ENCODE results near the gene TF. TPM values are rescaled to one million over a fixed set of nuclear protein-coding genes. Genes with fewer than 3 reads are reported as not detected.

The TF gene
- total RNA-seq, result under 0.01 TPM in 1 of 2 replicates, not detected in the other

DNA sequence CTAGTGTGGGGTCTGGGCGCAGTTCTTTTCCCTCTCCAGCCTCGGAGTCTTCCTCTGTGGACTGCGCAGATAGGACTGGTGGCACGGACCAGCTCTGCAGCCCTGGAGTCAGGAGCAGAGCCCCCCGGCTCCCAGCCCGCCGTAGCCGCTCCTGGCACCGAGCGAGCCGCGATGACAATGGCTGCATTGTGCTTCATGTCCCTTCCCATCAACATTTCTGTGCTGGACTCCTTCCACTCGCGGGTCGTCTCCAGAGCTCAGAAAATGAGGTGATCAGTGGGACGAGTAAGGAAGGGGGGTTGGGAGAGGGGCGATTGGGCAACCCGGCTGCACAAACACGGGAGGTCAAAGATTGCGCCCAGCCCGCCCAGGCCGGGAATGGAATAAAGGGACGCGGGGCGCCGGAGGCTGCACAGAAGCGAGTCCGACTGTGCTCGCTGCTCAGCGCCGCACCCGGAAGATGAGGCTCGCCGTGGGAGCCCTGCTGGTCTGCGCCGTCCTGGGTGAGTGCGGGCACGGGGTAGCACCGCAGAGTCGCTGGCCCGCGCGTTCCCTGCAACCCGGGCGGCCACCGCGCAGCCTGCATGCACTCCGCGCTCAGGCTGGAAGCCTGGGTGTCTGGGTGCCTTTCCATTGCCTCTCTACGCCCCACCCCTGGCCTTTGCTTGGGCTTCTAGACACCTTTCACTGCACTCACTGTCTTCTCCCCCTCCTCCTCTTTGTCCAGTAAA lies at the start of gene TF:
Gene TF (plus strand): TSS at position 413 of the 731 bp plus-strand sequence. CDS start 48 bp downstream, at position 461.
- Histone ChIP-seq H3K36me3 (ENCODE audit: control insufficient read depth, insufficient read depth, low read length) (no peaks in the 10 kb centered on the region), H3K27me3 (ENCODE audit: control insufficient read depth, insufficient read depth, low read length) (peaks cover 24% of the 10 kb centered on the region), H3K4me3 (ENCODE audit: low read depth, low read length) (no peak within 1 kb of the TSS)
- TF ChIP-seq, protein P1, sequence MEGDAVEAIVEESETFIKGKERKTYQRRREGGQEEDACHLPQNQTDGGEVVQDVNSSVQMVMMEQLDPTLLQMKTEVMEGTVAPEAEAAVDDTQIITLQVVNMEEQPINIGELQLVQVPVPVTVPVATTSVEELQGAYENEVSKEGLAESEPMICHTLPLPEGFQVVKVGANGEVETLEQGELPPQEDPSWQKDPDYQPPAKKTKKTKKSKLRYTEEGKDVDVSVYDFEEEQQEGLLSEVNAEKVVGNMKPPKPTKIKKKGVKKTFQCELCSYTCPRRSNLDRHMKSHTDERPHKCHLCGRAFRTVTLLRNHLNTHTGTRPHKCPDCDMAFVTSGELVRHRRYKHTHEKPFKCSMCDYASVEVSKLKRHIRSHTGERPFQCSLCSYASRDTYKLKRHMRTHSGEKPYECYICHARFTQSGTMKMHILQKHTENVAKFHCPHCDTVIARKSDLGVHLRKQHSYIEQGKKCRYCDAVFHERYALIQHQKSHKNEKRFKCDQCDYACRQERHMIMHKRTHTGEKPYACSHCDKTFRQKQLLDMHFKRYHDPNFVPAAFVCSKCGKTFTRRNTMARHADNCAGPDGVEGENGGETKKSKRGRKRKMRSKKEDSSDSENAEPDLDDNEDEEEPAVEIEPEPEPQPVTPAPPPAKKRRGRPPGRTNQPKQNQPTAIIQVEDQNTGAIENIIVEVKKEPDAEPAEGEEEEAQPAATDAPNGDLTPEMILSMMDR (IDR thresholded peaks at IDR 0.05; ENCODE audit: insufficient read depth, low read length, poor library complexity, severe bottlenecking), result no peak
- no peak for DNase-seq (ENCODE audit: low read depth)

DNA sequence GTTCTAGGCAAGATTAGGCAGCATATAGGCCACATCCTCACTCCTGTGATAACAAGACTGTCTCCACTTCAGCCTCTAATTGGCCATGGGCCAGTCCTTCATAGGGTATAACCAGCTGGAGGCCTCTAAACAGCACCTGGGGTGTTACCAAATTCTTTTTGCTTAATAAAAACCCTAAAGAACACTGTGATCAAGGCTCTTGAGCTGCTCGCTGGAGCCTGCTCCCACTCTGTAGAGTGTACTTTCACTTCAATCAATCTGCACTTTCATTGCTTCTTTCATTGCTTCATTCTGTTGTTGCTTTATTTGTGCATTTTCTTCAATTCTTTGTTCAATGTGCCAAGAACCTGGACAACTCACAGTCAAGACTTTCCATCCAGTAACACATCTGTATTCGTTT lies 48.2 kb upstream of the TF start:
- Histone ChIP-seq H3K27me3 (ENCODE audit: control insufficient read depth, insufficient read depth, low read length) (no peaks in the 10 kb centered on the region), H3K4me3 (ENCODE audit: low read depth, low read length) (no peak overlapping the region), H3K36me3 (ENCODE audit: control insufficient read depth, insufficient read depth, low read length) (no peaks in the 10 kb centered on the region)
- DNase-seq (ENCODE audit: low read depth), result no peak
- TF ChIP-seq, protein P1 (IDR thresholded peaks at IDR 0.05; ENCODE audit: insufficient read depth, low read length, poor library complexity, severe bottlenecking), result no peak

DNA sequence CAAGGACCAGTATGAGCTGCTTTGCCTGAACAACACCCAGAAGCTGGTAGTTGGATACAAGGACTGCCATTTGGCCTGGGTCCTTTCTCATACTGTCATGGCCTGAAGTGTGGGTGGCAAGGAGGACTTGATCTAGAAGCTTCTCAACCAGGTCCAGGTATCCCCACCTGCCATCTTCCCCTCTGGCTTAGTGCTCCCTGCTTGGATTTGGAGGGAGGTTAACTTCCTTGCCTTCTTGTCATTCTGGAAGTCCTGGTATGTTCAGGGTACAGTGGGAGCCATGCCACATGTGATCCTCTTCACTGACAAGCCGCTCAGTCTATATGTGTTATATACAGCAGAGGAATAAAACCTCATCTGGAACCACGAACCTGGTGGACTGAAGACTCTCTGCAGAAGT lies 46.7 kb upstream of the TF start:
- TF ChIP-seq, protein P1 (IDR thresholded peaks at IDR 0.05; ENCODE audit: insufficient read depth, low read length, poor library complexity, severe bottlenecking), result no peak
- DNase-seq (ENCODE audit: low read depth), result no peak
- H3K27me3 ChIP-seq (ENCODE audit: control insufficient read depth, insufficient read depth, low read length), result no peaks in the 10 kb centered on the region
- H3K4me3 ChIP-seq (ENCODE audit: low read depth, low read length), result no peak overlapping the region
- H3K36me3 ChIP-seq (ENCODE audit: control insufficient read depth, insufficient read depth, low read length), result no peaks in the 10 kb centered on the region

DNA sequence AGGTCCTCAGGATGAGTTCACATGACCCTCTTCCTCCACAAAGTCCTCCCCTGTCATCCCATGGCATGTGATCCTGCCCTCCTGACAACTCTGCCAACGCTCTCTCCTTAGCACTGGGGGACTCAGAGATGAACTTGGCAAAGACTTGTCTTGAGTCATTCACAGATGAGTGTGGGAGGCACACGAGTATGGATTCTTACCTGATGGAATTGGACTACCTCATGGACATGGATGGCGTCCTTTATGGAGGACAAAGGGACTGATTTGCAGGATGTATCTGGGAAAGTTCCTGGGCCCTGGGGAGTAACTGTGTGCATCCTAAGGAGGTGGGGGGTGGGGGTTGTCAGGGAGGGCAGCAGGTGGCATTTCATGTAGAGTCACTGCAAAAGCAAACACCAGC lies 46.3 kb upstream of the TF start:
- H3K27me3 ChIP-seq (ENCODE audit: control insufficient read depth, insufficient read depth, low read length), result no peaks in the 10 kb centered on the region
- DNase-seq (ENCODE audit: low read depth), result no peak
- H3K4me3 ChIP-seq (ENCODE audit: low read depth, low read length), result no peak overlapping the region
- H3K36me3 ChIP-seq (ENCODE audit: control insufficient read depth, insufficient read depth, low read length), result no peaks in the 10 kb centered on the region
- TF ChIP-seq, protein P1 (IDR thresholded peaks at IDR 0.05; ENCODE audit: insufficient read depth, low read length, poor library complexity, severe bottlenecking), result no peak

DNA sequence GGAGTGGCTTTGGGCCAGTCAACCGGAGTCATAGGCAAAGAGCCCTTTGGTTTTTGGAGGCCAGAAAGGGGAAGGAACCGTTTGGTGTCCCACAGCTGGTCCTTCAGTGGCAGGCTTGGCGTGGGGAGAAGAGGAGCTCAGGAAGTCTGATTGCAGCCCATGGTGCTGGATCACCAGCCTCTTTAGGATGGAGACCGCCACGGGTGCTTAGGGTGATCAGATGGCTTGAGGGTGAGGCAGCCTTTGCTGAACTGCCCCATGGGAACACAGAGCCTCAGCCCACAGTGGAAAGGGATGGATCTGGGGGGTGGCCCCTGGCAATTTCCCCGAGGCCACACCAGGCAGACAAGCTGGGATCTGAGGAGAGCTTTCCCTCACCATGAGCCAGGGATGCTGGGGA lies 45.8 kb upstream of the TF start:
- no peak for DNase-seq (ENCODE audit: low read depth)
- TF ChIP-seq, protein P1 (IDR thresholded peaks at IDR 0.05; ENCODE audit: insufficient read depth, low read length, poor library complexity, severe bottlenecking), result no peak

More for the DNA sequence above, 45.8 kb upstream of the TF start:
- Histone ChIP-seq H3K4me3 (ENCODE audit: low read depth, low read length) (no peak overlapping the region), H3K27me3 (ENCODE audit: control insufficient read depth, insufficient read depth, low read length) (no peaks in the 10 kb centered on the region), H3K36me3 (ENCODE audit: control insufficient read depth, insufficient read depth, low read length) (no peaks in the 10 kb centered on the region)
